SH-SY5Y (cell line): ENCODE results near the gene ABCA12.

Source experiments
- GATA2 ChIP-seq: IDR thresholded peaks from 2 replicates; pipeline ENCODE4 v1.6.1; 2011; ENCODE audit warnings: mild to moderate bottlenecking, low read depth, low read length
- GATA3 ChIP-seq: IDR thresholded peaks from 2 replicates; pipeline ENCODE4 v1.6.1; 2011; ENCODE audit warnings: low read depth, mild to moderate bottlenecking, low read length, moderate library complexity

The ABCA12 gene

DNA sequence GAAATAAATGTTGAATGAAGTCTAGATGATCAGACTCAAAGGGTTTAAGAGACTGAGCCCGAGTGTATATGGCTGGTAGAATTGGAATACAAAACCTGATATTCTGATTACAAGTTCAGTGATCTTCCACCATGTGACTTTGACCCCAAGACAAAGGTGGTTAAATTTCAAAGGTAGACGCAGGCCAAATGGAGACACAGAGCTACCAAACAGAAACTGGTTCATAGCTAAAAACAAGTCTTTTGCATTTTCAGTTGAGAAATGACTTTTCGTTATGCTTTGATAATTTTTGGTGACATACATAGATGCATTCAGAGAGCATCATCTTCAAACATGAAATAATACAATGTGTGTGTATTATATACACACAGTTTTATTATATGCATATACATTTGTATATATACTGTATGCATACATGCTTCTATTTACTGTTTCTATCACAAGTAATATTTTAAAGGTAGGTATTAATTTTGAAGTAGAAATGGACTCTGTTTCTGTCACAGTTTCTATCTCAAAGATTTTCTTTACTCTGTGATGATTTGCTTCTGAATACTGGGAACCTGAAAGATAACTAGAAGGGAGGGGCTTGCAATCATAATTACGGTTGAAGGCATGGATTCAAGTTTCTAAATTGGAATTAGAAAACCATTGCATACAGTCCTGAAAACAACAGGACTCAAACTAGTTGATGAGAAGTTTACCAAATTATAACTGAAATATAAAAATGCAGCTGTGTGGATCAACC lies 142.3 kb downstream of the ABCA12 start:
- no peak for TF ChIP-seq GATA3
- TF ChIP-seq GATA2, result no peak

DNA sequence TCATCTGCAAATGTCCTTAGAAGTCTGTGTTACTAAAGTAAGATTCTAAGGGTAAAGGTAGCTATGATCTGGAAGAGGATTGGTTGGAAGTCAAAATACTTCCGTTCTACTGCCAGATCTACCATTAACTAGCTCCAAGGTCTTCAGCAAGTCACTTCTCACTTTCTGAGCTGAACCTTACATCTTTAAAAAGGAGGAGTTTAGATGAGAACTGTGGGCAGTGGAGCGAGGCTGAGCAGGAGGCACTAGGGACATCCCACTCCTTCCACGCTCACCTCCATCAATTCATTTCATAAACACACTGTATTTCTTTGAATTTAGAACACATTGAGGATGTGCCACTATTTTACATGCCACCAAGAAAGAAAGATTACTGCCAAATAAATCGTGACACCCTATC lies 143.0 kb downstream of the ABCA12 start:
- no peak for TF ChIP-seq GATA3
- TF ChIP-seq GATA2, result no peak

- TF ChIP-seq GATA3 (no peak), GATA2 (no peak)
Measured at GRCh38 chr2:214992911-214993310, 145.5 kb downstream of the ABCA12 start.

DNA sequence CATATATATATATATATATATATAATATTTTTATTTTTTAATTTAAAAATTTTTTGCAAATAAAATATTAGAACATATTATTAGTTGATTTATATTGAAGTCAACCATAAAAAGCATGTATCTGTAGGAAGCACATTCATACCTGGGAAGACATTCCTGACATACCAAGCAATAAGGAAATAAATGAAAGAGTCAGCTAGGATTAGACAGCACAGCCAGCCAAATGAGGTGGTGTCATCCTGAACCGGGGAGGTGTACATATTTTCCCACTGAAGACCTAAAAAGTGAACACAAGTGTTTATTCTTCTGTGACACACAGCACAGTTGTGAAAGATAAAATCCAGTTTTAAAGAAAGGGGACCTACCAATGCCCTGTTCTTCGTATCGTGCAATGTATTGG lies 149.2 kb downstream of the ABCA12 start:
- TF ChIP-seq GATA3, result no peak

DNA sequence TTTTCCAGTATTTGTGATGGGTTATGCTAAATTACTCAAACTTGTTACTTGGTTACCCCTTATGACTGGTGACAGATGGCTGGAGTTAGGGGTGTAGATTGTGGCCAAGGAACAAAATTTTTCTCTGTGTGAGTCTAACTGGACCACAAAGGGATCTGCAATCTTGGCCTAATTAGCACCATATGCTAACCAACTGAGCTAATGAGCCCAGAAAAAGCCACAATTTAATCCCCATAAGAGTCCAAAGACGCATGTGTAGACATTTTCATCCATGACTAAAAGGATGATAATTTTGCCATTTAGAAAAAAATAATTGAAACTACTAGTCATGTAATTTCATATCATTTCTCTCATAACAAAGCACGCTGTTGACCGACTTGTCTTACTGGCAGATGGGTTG lies 151.2 kb downstream of the ABCA12 start:
- TF ChIP-seq GATA3 (no peak), GATA2 (no peak)

DNA sequence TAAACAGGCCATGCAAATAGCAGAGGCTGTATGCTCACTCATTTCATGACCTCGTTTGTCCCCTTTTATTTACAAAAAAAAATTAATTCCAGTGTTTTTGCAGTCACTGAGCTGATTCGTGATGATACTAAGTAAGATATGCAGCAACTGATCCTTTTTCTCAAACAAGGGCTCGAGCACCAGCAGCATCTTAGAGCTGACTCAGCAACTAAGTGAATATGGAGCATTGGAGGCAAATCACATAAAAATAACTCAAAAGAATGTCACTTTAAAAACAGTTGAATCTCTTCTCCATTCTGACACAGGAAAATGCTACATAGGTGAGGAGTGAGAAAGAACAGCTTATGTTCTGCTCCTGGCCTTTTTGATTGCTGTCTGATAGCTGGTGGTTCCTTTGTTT lies 152.8 kb downstream of the ABCA12 start:
- TF ChIP-seq GATA2 (no peak), GATA3 (no peak)

GRCh38 chr2:214966420-214966819 lies 172.0 kb downstream of the ABCA12 start:
- no peak for TF ChIP-seq GATA2
- TF ChIP-seq GATA3, result no peak

DNA sequence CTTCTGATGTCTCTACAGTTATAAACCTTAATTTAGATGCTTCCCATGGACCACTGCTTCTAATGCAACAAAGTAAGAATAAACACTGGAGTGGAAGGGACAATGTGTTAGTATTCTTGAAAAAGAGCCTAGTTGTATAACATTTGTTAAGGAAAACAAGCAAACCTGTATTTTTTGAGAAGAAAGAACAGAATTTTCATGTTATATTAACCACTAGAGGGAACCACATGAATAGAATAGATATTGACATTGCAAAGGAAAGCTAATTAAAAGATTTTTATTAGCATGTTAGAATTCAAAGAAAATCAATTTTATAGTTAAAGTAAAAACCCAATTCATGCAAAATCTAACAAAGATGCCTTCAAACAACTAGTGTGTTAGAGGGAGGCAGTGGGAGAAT lies 177.7 kb downstream of the ABCA12 start:
- no peak for TF ChIP-seq GATA3

DNA sequence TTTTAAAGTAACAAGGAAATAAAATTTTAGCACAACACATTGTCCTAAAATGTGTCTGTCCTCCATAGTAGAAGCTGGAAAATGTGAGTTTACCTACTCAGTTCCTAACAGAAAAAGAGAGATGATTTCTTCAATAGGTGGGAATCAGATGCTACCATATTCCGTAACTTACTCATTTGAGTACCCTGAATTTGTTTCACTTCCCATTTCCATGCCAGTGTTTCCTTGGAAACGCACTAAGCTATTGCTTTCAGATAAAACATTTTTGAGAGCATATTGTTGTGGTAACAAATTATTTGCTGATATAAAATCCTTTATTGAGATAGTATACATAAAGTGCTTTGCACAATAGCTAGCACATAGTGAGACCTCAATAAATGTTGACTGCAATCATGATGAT lies 191.5 kb downstream of the ABCA12 start:
- no peak for TF ChIP-seq GATA3
- TF ChIP-seq GATA2, result no peak

GRCh38 chr2:214934006-214934405 lies 204.4 kb downstream of the ABCA12 start:
- no peak for TF ChIP-seq GATA2
- no peak for TF ChIP-seq GATA3

GRCh38 chr2:214904634-214905033 lies 233.8 kb downstream of the ABCA12 start:
- TF ChIP-seq GATA2, result no peak
- TF ChIP-seq GATA3, result no peak

- TF ChIP-seq GATA2 (no peak), GATA3 (no peak)
Measured at GRCh38 chr2:214904176-214904575, 234.2 kb downstream of the ABCA12 start.

DNA sequence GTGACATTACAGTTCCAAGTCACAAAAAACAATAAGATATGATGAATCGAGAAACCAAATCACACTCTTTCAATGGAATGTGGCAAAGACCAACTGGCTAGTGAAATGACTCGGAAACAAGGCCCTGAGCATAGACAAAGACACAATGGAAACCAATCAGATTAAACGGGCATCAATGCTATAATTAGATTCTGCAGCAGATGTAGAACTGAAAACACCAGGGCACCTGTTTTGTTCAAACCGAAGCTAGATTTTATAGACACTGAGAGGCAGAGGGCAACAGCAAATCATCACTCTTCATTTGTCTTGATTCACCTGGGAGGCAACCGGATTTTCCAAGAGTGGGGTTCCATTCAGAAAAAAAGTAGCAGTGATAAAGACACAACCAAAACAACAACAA lies 236.1 kb downstream of the ABCA12 start:
- TF ChIP-seq GATA2, result peak; percentile 38; the same call in 1 of the 2 replicates
- no peak for TF ChIP-seq GATA3

- TF ChIP-seq GATA2 (no peak), GATA3 (no peak)
Measured at GRCh38 chr2:214899751-214900150, 238.7 kb downstream of the ABCA12 start.

GRCh38 chr2:214896274-214896673 lies 242.2 kb downstream of the ABCA12 start:
- TF ChIP-seq GATA3 (no peak), GATA2 (no peak)

DNA sequence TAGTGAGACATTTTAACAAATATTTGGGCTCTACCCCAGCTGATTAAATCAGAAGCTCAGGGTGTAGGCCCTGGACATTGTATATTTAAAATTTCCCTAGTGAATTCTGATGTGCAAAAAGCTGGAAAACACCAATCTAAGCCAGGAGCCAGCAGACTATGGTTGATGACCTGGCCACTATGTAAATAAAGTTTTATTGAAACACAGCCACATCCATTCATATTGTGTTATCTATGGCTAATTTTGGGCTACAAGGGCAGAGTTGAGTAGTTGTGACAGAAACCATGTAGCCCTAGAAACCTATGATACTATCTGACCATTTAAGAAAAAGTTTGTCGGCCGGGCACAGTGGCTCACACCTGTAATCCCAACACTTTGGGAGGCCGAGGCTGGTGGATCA lies 243.0 kb downstream of the ABCA12 start:
- TF ChIP-seq GATA3 (no peak), GATA2 (no peak)
